ENCODE data around the gene TMEM59.

Gene TMEM59

DNA sequence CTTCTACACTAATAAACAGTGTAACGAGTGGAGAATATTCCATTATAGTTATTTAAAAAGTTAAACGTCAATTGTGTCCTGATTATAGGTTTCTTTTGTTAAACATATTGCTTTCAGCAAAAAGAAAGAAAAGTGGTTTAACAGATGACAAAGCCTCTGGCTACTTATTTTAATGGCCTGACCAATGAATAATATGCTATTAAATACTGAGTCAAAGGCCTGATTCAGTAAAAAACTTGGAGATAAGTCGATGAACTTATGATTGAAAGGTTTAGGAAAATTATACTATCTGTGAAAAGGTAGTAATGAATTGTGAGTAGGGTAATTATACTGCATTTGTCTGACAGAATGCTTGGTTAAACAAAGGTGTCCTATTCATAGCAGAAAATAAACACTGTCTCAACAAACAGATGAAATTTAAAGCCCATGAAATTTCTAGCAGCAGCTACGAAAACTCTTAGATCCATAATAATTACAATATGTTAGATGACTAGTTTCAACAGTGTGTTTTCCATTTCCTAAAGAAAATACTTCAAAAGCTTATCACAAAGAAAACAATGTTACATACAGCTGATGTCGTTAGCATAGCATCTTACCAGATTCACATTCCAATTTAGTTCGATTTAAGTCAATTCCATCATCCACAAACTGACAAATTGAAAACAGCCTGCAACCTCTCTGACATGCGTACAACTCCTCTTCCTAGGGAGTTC is 6.2 kb downstream of the TMEM59 start (continued):
- TF ChIP-seq OSR2 (tag by site-specific recombination; IDR thresholded peaks at IDR 0.05): peak; percentile 76

DNA sequence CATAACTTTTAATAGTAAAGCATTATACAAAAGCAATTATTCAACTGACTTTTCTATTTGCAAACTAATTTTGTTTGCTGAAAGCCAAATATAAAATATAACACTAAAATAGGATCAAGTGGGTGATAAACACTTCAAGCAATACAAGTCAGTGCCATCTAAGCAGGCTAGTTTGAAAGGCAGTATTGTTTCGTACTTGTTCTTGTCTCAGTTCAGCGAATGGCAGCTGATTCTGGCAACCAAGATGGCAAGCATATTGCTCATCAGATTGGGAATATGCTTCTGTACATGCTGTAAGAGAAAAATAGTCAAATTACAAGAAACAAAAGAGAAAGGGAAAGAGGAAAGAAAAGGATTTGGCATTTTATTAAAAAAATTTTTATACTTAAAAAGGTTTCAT is 7.5 kb downstream of the TMEM59 start:
- Histone ChIP-seq H3K36me3 (ENCODE audit: control insufficient read depth in 2 of 2, insufficient read depth in 1 of 2, low read length in 2 of 2) (peaks cover 19 to 26% of the 10 kb centered on the region in 2 experiments), H3K27ac (ENCODE audit: extremely low read depth, low read depth, low read length) (no peak overlapping the region), H3K9me3 (ENCODE audit: control insufficient read depth, insufficient read depth, low read depth, low read length) (no peaks in the 10 kb centered on the region), H3K4me3 (ENCODE audit: low read depth, low read length) (no peak overlapping the region), H3K4me1 (ENCODE audit: control insufficient read depth, insufficient read depth, low read length) (peaks cover 12% of the 10 kb centered on the region)
- ChIA-PET POLR2A (no interaction called here), CTCF (interaction anchor here (0.5 kb wide), 1 partner anchor 15 kb away, joined by 3 read pairs; no protein-coding TSS in a partner anchor)
- TF ChIP-seq SETDB1 (IDR thresholded peaks at IDR 0.05; ENCODE audit: insufficient read length, low read length) (no peak), SP2 (tag by site-specific recombination; IDR thresholded peaks at IDR 0.05) (no peak), ZNF571 (tag by site-specific recombination; IDR thresholded peaks at IDR 0.05) (no peak), ZNF610 (tag by site-specific recombination; IDR thresholded peaks at IDR 0.05; ENCODE audit: borderline replicate concordance) (no peak), SALL2 (tag by site-specific recombination; IDR thresholded peaks at IDR 0.05; ENCODE audit: borderline replicate concordance) (no peak), TRIM28 (IDR thresholded peaks at IDR 0.05; ENCODE audit: borderline replicate concordance, low read length) (no peak), ZIC2 (tag by site-specific recombination; IDR thresholded peaks at IDR 0.05) (no peak), ZNF600 (tag by site-specific recombination; IDR thresholded peaks at IDR 0.05) (no peak), ZNF302 (tag by site-specific recombination; IDR thresholded peaks at IDR 0.05; ENCODE audit: low read depth) (no peak), ZNF174 (tag by site-specific recombination; IDR thresholded peaks at IDR 0.05) (no peak)
- TF ChIP-seq, protein P1, sequence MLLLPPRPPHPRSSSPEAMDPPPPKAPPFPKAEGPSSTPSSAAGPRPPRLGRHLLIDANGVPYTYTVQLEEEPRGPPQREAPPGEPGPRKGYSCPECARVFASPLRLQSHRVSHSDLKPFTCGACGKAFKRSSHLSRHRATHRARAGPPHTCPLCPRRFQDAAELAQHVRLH (tag by site-specific recombination; IDR thresholded peaks at IDR 0.05): no peak
- TF ChIP-seq, protein P2, sequence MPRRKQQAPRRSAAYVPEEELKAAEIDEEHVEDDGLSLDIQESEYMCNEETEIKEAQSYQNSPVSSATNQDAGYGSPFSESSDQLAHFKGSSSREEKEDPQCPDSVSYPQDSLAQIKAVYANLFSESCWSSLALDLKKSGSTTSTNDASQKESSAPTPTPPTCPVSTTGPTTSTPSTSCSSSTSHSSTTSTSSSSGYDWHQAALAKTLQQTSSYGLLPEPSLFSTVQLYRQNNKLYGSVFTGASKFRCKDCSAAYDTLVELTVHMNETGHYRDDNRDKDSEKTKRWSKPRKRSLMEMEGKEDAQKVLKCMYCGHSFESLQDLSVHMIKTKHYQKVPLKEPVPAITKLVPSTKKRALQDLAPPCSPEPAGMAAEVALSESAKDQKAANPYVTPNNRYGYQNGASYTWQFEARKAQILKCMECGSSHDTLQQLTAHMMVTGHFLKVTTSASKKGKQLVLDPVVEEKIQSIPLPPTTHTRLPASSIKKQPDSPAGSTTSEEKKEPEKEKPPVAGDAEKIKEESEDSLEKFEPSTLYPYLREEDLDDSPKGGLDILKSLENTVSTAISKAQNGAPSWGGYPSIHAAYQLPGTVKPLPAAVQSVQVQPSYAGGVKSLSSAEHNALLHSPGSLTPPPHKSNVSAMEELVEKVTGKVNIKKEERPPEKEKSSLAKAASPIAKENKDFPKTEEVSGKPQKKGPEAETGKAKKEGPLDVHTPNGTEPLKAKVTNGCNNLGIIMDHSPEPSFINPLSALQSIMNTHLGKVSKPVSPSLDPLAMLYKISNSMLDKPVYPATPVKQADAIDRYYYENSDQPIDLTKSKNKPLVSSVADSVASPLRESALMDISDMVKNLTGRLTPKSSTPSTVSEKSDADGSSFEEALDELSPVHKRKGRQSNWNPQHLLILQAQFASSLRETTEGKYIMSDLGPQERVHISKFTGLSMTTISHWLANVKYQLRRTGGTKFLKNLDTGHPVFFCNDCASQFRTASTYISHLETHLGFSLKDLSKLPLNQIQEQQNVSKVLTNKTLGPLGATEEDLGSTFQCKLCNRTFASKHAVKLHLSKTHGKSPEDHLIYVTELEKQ (tag by site-specific recombination; IDR thresholded peaks at IDR 0.05; ENCODE audit: borderline replicate concordance): no peak
- TF ChIP-seq, protein P3, sequence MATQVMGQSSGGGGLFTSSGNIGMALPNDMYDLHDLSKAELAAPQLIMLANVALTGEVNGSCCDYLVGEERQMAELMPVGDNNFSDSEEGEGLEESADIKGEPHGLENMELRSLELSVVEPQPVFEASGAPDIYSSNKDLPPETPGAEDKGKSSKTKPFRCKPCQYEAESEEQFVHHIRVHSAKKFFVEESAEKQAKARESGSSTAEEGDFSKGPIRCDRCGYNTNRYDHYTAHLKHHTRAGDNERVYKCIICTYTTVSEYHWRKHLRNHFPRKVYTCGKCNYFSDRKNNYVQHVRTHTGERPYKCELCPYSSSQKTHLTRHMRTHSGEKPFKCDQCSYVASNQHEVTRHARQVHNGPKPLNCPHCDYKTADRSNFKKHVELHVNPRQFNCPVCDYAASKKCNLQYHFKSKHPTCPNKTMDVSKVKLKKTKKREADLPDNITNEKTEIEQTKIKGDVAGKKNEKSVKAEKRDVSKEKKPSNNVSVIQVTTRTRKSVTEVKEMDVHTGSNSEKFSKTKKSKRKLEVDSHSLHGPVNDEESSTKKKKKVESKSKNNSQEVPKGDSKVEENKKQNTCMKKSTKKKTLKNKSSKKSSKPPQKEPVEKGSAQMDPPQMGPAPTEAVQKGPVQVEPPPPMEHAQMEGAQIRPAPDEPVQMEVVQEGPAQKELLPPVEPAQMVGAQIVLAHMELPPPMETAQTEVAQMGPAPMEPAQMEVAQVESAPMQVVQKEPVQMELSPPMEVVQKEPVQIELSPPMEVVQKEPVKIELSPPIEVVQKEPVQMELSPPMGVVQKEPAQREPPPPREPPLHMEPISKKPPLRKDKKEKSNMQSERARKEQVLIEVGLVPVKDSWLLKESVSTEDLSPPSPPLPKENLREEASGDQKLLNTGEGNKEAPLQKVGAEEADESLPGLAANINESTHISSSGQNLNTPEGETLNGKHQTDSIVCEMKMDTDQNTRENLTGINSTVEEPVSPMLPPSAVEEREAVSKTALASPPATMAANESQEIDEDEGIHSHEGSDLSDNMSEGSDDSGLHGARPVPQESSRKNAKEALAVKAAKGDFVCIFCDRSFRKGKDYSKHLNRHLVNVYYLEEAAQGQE (tag by site-specific recombination; IDR thresholded peaks at IDR 0.05): no peak
- TF ChIP-seq, protein P4, sequence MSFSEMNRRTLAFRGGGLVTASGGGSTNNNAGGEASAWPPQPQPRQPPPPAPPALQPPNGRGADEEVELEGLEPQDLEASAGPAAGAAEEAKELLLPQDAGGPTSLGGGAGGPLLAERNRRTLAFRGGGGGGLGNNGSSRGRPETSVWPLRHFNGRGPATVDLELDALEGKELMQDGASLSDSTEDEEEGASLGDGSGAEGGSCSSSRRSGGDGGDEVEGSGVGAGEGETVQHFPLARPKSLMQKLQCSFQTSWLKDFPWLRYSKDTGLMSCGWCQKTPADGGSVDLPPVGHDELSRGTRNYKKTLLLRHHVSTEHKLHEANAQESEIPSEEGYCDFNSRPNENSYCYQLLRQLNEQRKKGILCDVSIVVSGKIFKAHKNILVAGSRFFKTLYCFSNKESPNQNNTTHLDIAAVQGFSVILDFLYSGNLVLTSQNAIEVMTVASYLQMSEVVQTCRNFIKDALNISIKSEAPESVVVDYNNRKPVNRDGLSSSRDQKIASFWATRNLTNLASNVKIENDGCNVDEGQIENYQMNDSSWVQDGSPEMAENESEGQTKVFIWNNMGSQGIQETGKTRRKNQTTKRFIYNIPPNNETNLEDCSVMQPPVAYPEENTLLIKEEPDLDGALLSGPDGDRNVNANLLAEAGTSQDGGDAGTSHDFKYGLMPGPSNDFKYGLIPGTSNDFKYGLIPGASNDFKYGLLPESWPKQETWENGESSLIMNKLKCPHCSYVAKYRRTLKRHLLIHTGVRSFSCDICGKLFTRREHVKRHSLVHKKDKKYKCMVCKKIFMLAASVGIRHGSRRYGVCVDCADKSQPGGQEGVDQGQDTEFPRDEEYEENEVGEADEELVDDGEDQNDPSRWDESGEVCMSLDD (tag by site-specific recombination; IDR thresholded peaks at IDR 0.05): no peak
- TF ChIP-seq, protein P5, sequence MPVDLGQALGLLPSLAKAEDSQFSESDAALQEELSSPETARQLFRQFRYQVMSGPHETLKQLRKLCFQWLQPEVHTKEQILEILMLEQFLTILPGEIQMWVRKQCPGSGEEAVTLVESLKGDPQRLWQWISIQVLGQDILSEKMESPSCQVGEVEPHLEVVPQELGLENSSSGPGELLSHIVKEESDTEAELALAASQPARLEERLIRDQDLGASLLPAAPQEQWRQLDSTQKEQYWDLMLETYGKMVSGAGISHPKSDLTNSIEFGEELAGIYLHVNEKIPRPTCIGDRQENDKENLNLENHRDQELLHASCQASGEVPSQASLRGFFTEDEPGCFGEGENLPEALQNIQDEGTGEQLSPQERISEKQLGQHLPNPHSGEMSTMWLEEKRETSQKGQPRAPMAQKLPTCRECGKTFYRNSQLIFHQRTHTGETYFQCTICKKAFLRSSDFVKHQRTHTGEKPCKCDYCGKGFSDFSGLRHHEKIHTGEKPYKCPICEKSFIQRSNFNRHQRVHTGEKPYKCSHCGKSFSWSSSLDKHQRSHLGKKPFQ (tag by site-specific recombination; IDR thresholded peaks at IDR 0.05): no peak
- TF ChIP-seq, protein P6, sequence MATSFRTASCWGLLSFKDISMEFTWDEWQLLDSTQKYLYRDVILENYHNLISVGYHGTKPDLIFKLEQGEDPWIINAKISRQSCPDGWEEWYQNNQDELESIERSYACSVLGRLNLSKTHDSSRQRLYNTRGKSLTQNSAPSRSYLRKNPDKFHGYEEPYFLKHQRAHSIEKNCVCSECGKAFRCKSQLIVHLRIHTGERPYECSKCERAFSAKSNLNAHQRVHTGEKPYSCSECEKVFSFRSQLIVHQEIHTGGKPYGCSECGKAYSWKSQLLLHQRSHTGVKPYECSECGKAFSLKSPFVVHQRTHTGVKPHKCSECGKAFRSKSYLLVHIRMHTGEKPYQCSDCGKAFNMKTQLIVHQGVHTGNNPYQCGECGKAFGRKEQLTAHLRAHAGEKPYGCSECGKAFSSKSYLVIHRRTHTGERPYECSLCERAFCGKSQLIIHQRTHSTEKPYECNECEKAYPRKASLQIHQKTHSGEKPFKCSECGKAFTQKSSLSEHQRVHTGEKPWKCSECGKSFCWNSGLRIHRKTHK (tag by site-specific recombination; IDR thresholded peaks at IDR 0.05): no peak

All from HEK293 (cell line).